ENCODE data around the gene CYP26B1. TPM values are rescaled to one million over a fixed set of nuclear protein-coding genes. Genes with fewer than 3 reads are reported as not detected.

CYP26B1 gene
- total and polyA plus RNA-seq, 5 donors from 2014 or later: not detected

DNA sequence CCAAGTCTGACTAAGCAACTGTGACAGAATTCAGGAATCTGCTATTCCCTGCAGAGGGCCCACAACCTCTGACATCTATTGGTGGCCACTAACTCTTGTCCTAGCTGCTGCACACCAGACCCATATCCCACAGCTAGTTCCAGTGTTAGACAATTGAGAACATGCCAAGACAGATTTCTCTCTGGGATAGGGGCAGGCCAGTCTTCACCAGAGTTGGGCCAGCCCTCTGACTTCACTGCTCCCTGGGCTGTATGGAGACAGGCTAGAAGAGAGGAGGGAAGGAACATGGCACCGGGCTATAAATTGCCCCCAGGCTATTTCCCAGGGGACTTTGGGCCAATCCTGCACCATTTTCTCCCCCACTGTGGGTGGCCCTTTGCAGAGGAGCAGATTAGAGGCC is 32.7 kb upstream of the CYP26B1 start:
- Mint-ChIP-seq H3K4me3 (no peak overlapping the region), H3K27me3 (no peaks in the 10 kb centered on the region), H3K36me3 (peaks cover 35% of the 10 kb centered on the region), H3K27ac (no peak overlapping the region), H3K4me1 (no peaks in the 10 kb centered on the region), H3K9me3 (peaks cover 0 to 2% (median 0%) of the 10 kb centered on the region in 7 donors)
- ATAC-seq (ENCODE audit: low read depth in 2 of 2): no peak
- no peak for DNase-seq
- no peaks in the 10 kb centered on the region for H3K27me3 ChIP-seq (ENCODE audit: control insufficient read depth, insufficient read depth, low read length)
- no peak overlapping the region for H3K4me3 ChIP-seq (ENCODE audit: low read depth, low read length)
- H3K36me3 ChIP-seq (ENCODE audit: control insufficient read depth, insufficient read depth, low read length): peaks cover 4% of the 10 kb centered on the region
- H3K27ac ChIP-seq (ENCODE audit: insufficient read depth, low read length, poor library complexity, severe bottlenecking): no peak overlapping the region
- no peaks in the 10 kb centered on the region for H3K4me1 ChIP-seq (ENCODE audit: control insufficient read depth, insufficient read depth, low read length, poor library complexity, severe bottlenecking)
- H3K9me3 ChIP-seq (ENCODE audit: control insufficient read depth in 2 of 2, low read length in 2 of 2): no peaks in the 10 kb centered on the region

DNA sequence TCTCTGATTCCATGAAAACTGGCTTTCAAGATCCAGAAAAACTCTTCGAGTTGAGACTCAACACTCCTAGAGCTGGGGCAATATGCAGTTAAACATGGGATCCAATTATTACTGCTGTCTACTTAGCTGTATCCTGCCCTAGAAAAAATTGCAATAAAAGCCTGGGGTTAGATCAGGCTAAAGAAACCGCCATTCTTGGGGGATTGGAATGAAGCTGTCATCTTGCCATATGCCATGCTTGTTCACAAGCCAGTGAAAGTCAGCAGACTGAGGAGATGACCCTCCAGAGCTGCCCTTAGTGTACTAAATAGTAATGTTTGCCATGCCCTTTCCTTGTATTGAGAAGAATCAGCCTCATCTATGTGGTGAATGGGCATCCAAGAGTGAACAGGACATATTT is 30.9 kb upstream of the CYP26B1 start:
- Histone ChIP-seq H3K36me3 (ENCODE audit: control insufficient read depth, insufficient read depth, low read length) (peaks cover 4% of the 10 kb centered on the region), H3K4me3 (ENCODE audit: low read depth, low read length) (no peak overlapping the region), H3K4me1 (ENCODE audit: control insufficient read depth, insufficient read depth, low read length, poor library complexity, severe bottlenecking) (no peaks in the 10 kb centered on the region), H3K9me3 (ENCODE audit: control insufficient read depth in 2 of 2, low read length in 2 of 2) (no peaks in the 10 kb centered on the region), H3K27me3 (ENCODE audit: control insufficient read depth, insufficient read depth, low read length) (no peaks in the 10 kb centered on the region), H3K27ac (ENCODE audit: insufficient read depth, low read length, poor library complexity, severe bottlenecking) (no peak overlapping the region)
- H3K27me3 Mint-ChIP-seq: no peaks in the 10 kb centered on the region
- DNase-seq: no peak
- H3K36me3 Mint-ChIP-seq: peaks cover 38% of the 10 kb centered on the region
- H3K4me1 Mint-ChIP-seq: no peaks in the 10 kb centered on the region
- no peak for ATAC-seq (ENCODE audit: low read depth in 2 of 2)
- H3K4me3 Mint-ChIP-seq: no peak overlapping the region
- no peak overlapping the region for H3K27ac Mint-ChIP-seq
- H3K9me3 Mint-ChIP-seq: peaks cover 0 to 2% (median 0%) of the 10 kb centered on the region in 7 donors

DNA sequence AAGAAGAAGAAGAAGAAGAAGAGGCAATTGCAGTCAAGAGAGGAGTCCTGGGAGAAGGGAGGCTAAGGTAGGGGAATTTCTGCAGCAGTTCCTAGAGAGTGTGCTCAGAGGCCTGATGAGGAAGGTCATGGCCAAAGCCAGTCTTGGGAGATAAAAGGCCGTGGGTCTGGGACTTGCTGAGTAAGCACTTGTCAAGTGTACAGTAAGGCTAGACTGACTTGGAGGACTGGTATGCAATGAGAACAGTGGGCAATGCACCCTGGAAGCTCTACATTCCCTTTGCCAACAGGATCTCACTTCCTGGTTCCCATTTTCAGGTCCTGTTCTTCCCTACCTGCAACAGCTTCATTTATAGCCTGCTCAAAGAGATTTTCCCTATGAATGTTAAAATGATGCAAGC is 28.6 kb upstream of the CYP26B1 start:
- Mint-ChIP-seq H3K27me3 (no peaks in the 10 kb centered on the region), H3K36me3 (peaks cover 31% of the 10 kb centered on the region), H3K4me3 (peak overlapping the region in 1 of 4 donors; percentile 35), H3K4me1 (no peaks in the 10 kb centered on the region), H3K9me3 (peaks cover 0 to 1% (median 0%) of the 10 kb centered on the region in 7 donors), H3K27ac (no peak overlapping the region)
- Histone ChIP-seq H3K27me3 (ENCODE audit: control insufficient read depth, insufficient read depth, low read length) (no peaks in the 10 kb centered on the region), H3K9me3 (ENCODE audit: control insufficient read depth in 2 of 2, low read length in 2 of 2) (no peaks in the 10 kb centered on the region), H3K4me3 (ENCODE audit: low read depth, low read length) (no peak overlapping the region), H3K27ac (ENCODE audit: insufficient read depth, low read length, poor library complexity, severe bottlenecking) (no peak overlapping the region), H3K4me1 (ENCODE audit: control insufficient read depth, insufficient read depth, low read length, poor library complexity, severe bottlenecking) (no peaks in the 10 kb centered on the region), H3K36me3 (ENCODE audit: control insufficient read depth, insufficient read depth, low read length) (peaks cover 4% of the 10 kb centered on the region)
- ATAC-seq (ENCODE audit: low read depth in 2 of 2) (no peak), DNase-seq (no peak)

DNA sequence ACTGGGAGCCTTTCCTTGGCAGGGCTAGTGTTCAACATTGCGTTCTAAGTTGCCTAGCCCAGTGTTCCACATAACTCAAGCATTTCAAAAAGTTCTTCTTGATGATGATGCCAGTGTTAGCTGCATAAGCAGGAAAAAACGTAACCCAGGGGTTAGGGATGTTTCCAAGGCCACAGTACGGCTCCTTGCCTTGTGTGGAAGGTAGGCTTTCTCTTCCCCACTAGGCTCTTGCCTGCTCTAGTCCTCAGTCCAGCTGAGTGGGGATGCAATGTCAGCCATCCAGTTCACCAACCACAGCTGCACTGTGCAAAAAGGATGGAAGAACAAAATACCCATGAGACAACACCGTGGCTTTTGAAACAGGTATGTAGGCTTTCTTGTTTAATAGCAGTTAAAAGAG is 28.0 kb upstream of the CYP26B1 start:
- Mint-ChIP-seq H3K36me3 (peaks cover 28% of the 10 kb centered on the region), H3K27ac (no peak overlapping the region), H3K27me3 (no peaks in the 10 kb centered on the region), H3K9me3 (peaks cover 0 to 1% (median 0%) of the 10 kb centered on the region in 7 donors), H3K4me3 (no peak overlapping the region), H3K4me1 (no peaks in the 10 kb centered on the region)
- Histone ChIP-seq H3K4me3 (ENCODE audit: low read depth, low read length) (no peak overlapping the region), H3K4me1 (ENCODE audit: control insufficient read depth, insufficient read depth, low read length, poor library complexity, severe bottlenecking) (no peaks in the 10 kb centered on the region), H3K9me3 (ENCODE audit: control insufficient read depth in 2 of 2, low read length in 2 of 2) (no peaks in the 10 kb centered on the region), H3K27me3 (ENCODE audit: control insufficient read depth, insufficient read depth, low read length) (no peaks in the 10 kb centered on the region), H3K27ac (ENCODE audit: insufficient read depth, low read length, poor library complexity, severe bottlenecking) (no peak overlapping the region), H3K36me3 (ENCODE audit: control insufficient read depth, insufficient read depth, low read length) (peaks cover 4% of the 10 kb centered on the region)
- no peak for DNase-seq
- ATAC-seq (ENCODE audit: low read depth in 2 of 2): no peak

DNA sequence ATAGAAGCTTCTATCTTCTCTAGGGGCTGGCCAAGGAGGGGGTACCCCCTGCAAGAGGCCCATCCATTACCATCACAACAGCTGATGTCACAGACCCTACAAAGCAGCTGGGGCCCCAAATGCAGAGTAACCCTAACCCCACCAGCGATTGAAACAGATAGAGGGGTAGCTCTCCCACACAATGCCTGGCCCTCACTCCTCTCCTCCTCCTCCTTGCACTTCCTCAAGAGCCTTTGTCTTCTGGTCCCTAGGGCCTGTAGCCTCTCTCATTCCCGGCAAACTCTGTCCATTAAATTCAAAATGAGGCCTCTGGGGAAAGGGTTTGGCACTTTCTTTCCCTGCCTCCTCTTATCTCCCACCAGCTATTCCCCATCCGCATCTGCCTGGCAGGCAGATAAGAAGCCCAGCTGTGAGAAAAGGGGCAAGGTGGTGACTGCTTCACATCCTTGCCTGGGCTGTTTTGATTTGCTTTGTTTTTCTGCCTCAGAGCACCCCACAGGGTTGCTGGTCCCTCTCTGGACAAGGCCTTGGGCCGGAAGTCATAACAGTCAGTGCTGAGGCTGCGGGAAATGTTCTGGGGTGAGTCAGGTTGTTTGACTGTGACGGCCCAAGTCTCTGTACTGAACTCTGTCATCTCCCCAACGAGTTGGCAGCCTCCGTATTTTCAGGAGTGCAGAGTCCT is 26.1 kb upstream of the CYP26B1 start:
- H3K4me3 Mint-ChIP-seq: no peak overlapping the region
- H3K36me3 Mint-ChIP-seq: peaks cover 17% of the 10 kb centered on the region
- H3K27ac Mint-ChIP-seq: no peak overlapping the region
- H3K4me1 Mint-ChIP-seq: no peaks in the 10 kb centered on the region
- H3K4me1 ChIP-seq (ENCODE audit: control insufficient read depth, insufficient read depth, low read length, poor library complexity, severe bottlenecking): no peaks in the 10 kb centered on the region
- H3K9me3 ChIP-seq (ENCODE audit: control insufficient read depth in 2 of 2, low read length in 2 of 2): no peaks in the 10 kb centered on the region
- peaks cover 0 to 4% (median 0%) of the 10 kb centered on the region in 7 donors for H3K9me3 Mint-ChIP-seq
- H3K4me3 ChIP-seq (ENCODE audit: low read depth, low read length): no peak overlapping the region
- DNase-seq: no peak
- no peak for ATAC-seq (ENCODE audit: low read depth in 2 of 2)
- H3K36me3 ChIP-seq (ENCODE audit: control insufficient read depth, insufficient read depth, low read length): peaks cover 4% of the 10 kb centered on the region
- no peaks in the 10 kb centered on the region for H3K27me3 ChIP-seq (ENCODE audit: control insufficient read depth, insufficient read depth, low read length)
- no peaks in the 10 kb centered on the region for H3K27me3 Mint-ChIP-seq
- H3K27ac ChIP-seq (ENCODE audit: insufficient read depth, low read length, poor library complexity, severe bottlenecking): no peak overlapping the region

DNA sequence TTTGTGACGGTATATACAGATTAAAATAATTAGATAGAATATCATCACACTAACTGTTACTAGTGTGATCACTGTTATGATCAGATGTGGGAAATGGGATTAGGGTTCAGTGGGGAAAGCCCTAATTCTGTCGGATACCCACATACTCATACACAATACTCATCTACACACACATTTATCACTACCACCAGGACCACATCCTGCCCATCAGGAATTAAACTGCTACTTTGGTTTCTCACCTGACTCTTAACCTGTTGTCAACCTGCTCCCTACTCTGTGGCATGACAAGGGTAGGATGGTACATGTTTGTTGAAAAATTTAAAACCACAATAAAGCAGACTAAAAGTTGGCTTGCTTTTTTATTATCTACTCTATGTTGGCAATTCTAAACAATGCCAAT is 24.8 kb upstream of the CYP26B1 start:
- Histone ChIP-seq H3K4me1 (ENCODE audit: control insufficient read depth, insufficient read depth, low read length, poor library complexity, severe bottlenecking) (no peaks in the 10 kb centered on the region), H3K36me3 (ENCODE audit: control insufficient read depth, insufficient read depth, low read length) (no peaks in the 10 kb centered on the region), H3K27me3 (ENCODE audit: control insufficient read depth, insufficient read depth, low read length) (no peaks in the 10 kb centered on the region), H3K4me3 (ENCODE audit: low read depth, low read length) (no peak overlapping the region), H3K27ac (ENCODE audit: insufficient read depth, low read length, poor library complexity, severe bottlenecking) (no peak overlapping the region), H3K9me3 (ENCODE audit: control insufficient read depth in 2 of 2, low read length in 2 of 2) (no peaks in the 10 kb centered on the region)
- Mint-ChIP-seq H3K27me3 (no peaks in the 10 kb centered on the region), H3K4me3 (no peak overlapping the region), H3K36me3 (peaks cover 6% of the 10 kb centered on the region), H3K9me3 (peaks cover 0 to 4% (median 0%) of the 10 kb centered on the region in 7 donors), H3K27ac (no peak overlapping the region), H3K4me1 (no peaks in the 10 kb centered on the region)
- ATAC-seq (ENCODE audit: low read depth in 2 of 2): no peak
- no peak for DNase-seq

DNA sequence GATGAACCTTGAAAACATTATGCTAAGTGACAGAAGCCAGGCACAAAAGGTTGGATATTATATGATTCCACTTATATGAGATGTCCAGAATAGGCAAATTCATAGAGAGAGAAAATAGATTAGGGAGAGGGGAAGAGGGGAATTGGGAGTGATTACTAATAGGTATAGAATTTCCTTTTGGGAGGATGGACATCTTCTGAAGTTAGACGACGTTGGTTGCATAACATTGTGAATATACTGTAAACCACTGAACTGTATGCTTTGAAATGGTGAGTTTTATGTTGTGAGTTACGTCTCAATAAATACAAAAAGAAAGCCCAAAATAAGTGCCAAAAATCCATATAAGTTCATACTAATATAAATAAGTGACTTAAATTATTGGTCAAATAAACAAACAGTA is 18.6 kb upstream of the CYP26B1 start:
- no peak overlapping the region for H3K27ac Mint-ChIP-seq
- peaks cover 0 to 4% (median 0%) of the 10 kb centered on the region in 7 donors for H3K9me3 Mint-ChIP-seq
- no peak overlapping the region for H3K4me3 ChIP-seq (ENCODE audit: low read depth, low read length)
- H3K36me3 ChIP-seq (ENCODE audit: control insufficient read depth, insufficient read depth, low read length): no peaks in the 10 kb centered on the region
- H3K36me3 Mint-ChIP-seq: no peaks in the 10 kb centered on the region
- DNase-seq (no peak), ATAC-seq (ENCODE audit: low read depth in 2 of 2) (no peak)
- no peaks in the 10 kb centered on the region for H3K9me3 ChIP-seq (ENCODE audit: control insufficient read depth in 2 of 2, low read length in 2 of 2)
- H3K4me3 Mint-ChIP-seq: no peak overlapping the region
- no peak overlapping the region for H3K27ac ChIP-seq (ENCODE audit: insufficient read depth, low read length, poor library complexity, severe bottlenecking)
- H3K4me1 ChIP-seq (ENCODE audit: control insufficient read depth, insufficient read depth, low read length, poor library complexity, severe bottlenecking): no peaks in the 10 kb centered on the region
- H3K27me3 Mint-ChIP-seq: peaks cover 8% of the 10 kb centered on the region
- no peaks in the 10 kb centered on the region for H3K27me3 ChIP-seq (ENCODE audit: control insufficient read depth, insufficient read depth, low read length)
- H3K4me1 Mint-ChIP-seq: no peaks in the 10 kb centered on the region

DNA sequence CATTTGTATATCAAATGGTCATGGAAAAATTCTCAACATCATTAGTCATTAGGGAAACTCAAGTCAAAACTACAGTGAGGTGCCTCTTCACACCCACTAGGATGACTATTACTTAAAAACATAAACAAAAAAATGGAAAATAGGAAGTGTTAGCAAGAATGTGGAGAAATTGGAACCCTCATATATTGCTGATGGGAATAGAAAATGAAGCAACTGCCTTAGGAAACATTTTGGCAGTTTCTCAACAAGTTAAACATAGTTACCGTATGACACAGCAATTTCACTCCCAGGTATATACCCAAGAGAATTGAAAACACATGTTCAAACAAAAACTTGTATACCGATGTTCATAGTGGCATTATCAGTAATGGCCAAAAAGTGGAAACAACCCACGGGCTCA is 18.1 kb upstream of the CYP26B1 start:
- H3K9me3 Mint-ChIP-seq: peaks cover 0 to 4% (median 0%) of the 10 kb centered on the region in 7 donors
- Histone ChIP-seq H3K27me3 (ENCODE audit: control insufficient read depth, insufficient read depth, low read length) (no peaks in the 10 kb centered on the region), H3K27ac (ENCODE audit: insufficient read depth, low read length, poor library complexity, severe bottlenecking) (no peak overlapping the region), H3K4me3 (ENCODE audit: low read depth, low read length) (no peak overlapping the region), H3K36me3 (ENCODE audit: control insufficient read depth, insufficient read depth, low read length) (no peaks in the 10 kb centered on the region), H3K4me1 (ENCODE audit: control insufficient read depth, insufficient read depth, low read length, poor library complexity, severe bottlenecking) (no peaks in the 10 kb centered on the region), H3K9me3 (ENCODE audit: control insufficient read depth in 2 of 2, low read length in 2 of 2) (no peaks in the 10 kb centered on the region)
- H3K36me3 Mint-ChIP-seq: no peaks in the 10 kb centered on the region
- DNase-seq (no peak), ATAC-seq (ENCODE audit: low read depth in 2 of 2) (no peak)
- H3K4me1 Mint-ChIP-seq: no peaks in the 10 kb centered on the region
- no peak overlapping the region for H3K27ac Mint-ChIP-seq
- no peak overlapping the region for H3K4me3 Mint-ChIP-seq
- H3K27me3 Mint-ChIP-seq: peaks cover 8% of the 10 kb centered on the region

Data from CD4-positive, CD25-positive, alpha-beta regulatory T cell (primary cell).